ENCODE data around the gene EPAS1.

GRCh38 chr2:46263347-46263746, 33.9 kb upstream of the EPAS1 start:
- no peak for TF ChIP-seq POLR2A (IDR thresholded peaks at IDR 0.05)
- TF ChIP-seq, protein P1, sequence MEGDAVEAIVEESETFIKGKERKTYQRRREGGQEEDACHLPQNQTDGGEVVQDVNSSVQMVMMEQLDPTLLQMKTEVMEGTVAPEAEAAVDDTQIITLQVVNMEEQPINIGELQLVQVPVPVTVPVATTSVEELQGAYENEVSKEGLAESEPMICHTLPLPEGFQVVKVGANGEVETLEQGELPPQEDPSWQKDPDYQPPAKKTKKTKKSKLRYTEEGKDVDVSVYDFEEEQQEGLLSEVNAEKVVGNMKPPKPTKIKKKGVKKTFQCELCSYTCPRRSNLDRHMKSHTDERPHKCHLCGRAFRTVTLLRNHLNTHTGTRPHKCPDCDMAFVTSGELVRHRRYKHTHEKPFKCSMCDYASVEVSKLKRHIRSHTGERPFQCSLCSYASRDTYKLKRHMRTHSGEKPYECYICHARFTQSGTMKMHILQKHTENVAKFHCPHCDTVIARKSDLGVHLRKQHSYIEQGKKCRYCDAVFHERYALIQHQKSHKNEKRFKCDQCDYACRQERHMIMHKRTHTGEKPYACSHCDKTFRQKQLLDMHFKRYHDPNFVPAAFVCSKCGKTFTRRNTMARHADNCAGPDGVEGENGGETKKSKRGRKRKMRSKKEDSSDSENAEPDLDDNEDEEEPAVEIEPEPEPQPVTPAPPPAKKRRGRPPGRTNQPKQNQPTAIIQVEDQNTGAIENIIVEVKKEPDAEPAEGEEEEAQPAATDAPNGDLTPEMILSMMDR (IDR thresholded peaks at IDR 0.05): no peak
